ENCODE results near the gene CAMSAP1. TPM values are rescaled to one million over a fixed set of nuclear protein-coding genes. Genes with fewer than 3 reads are reported as not detected.

Gene CAMSAP1
- total RNA-seq, 1 experiment from 2014 or later = 52.7 TPM

GRCh38 chr9:135772056-135772646 lies 135.2 kb downstream of the CAMSAP1 start:
- Histone ChIP-seq H2BK20ac (ENCODE audit: low read depth, low read length, poor library complexity, severe bottlenecking) (no peak overlapping the region), H2BK120ac (ENCODE audit: low read depth, low read length, poor library complexity, severe bottlenecking) (no peak overlapping the region), H3K9me3 (ENCODE audit: control insufficient read depth, low read depth, low read length) (no peaks in the 10 kb centered on the region), H3K79me2 (ENCODE audit: insufficient read depth, low read length) (no peaks in the 10 kb centered on the region), H2AK5ac (ENCODE audit: insufficient read length, low read length) (no peak overlapping the region), H2AFZ (ENCODE audit: low read length) (no peak overlapping the region), H3K4ac (ENCODE audit: low read depth, low read length) (no peak overlapping the region), H3K27me3 (ENCODE audit: insufficient read depth, low read length) (no peaks in the 10 kb centered on the region), H3K56ac (ENCODE audit: insufficient read length, low read depth, low read length) (no peak overlapping the region), H3K14ac (ENCODE audit: insufficient read depth, low read length) (no peak overlapping the region; the same call in 1 of the 2 replicates), H3K9ac (ENCODE audit: extremely low read depth, insufficient read length, low read length) (no peak overlapping the region), H3K27ac (ENCODE audit: insufficient read length, low read depth, low read length) (no peak overlapping the region), H3K18ac (ENCODE audit: insufficient read length, low read depth, low read length) (no peak overlapping the region), H4K8ac (replicated peaks; ENCODE audit: insufficient read length, low read depth, low read length) (no peak overlapping the region), H4K91ac (ENCODE audit: insufficient read length, low read depth, low read length) (no peak overlapping the region), H3K23me2 (ENCODE audit: insufficient read length, low read depth, low read length, poor library complexity, severe bottlenecking) (no peaks in the 10 kb centered on the region), H3K79me1 (ENCODE audit: insufficient read depth, low read depth, low read length, poor library complexity, severe bottlenecking) (no peaks in the 10 kb centered on the region), H2BK5ac (ENCODE audit: insufficient read length, low read length) (no peak overlapping the region), H3K4me2 (ENCODE audit: insufficient read depth, insufficient read length, low read length) (no peak overlapping the region), H3T11ph (ENCODE audit: low read length) (no peak overlapping the region), H2BK12ac (ENCODE audit: insufficient read length, low read depth, low read length) (no peak overlapping the region), H4K5ac (ENCODE audit: insufficient read length, low read depth, low read length) (no peak overlapping the region), H3K23ac (ENCODE audit: insufficient read length, low read depth, low read length) (no peak overlapping the region), H2BK15ac (ENCODE audit: low read depth, low read length) (no peak overlapping the region), H4K20me1 (ENCODE audit: control insufficient read depth, insufficient read depth, insufficient read length) (peaks cover 2% of the 10 kb centered on the region), H3K4me1 (ENCODE audit: insufficient read depth, low read length) (no peaks in the 10 kb centered on the region)
- H3K4me3 Mint-ChIP-seq = no peak overlapping the region
- DNase-seq = no peak
- H3K4me1 Mint-ChIP-seq = no peaks in the 10 kb centered on the region
- no CpG with 5 or more reads among the region's 13 CpGs for WGBS (ENCODE audit: extremely low coverage, insufficient read length, low lambda C conversion rate)
- peak; percentile 18; the same call in 1 of the 3 replicates for TF ChIP-seq CTCF (conservative IDR thresholded peaks at IDR 0.05)
- no peaks in the 10 kb centered on the region for H3K36me3 Mint-ChIP-seq (ENCODE audit: insufficient read depth in 1 of 3, low read depth in 3 of 3)
- H3K9me3 Mint-ChIP-seq = no peaks in the 10 kb centered on the region
- no peak overlapping the region for H3K27ac Mint-ChIP-seq
- H3K27me3 Mint-ChIP-seq (ENCODE audit: low read depth) = no peaks in the 10 kb centered on the region

Measured in H9 (cell line).